Hindlimb muscle (tissue), 1 donor: Measurements from ENCODE around the gene NRXN2. TPM values are rescaled to one million over a fixed set of nuclear protein-coding genes. Genes with fewer than 3 reads are reported as not detected.

Experiments
- DNase-seq: peaks from one replicate; pipeline ENCODE4 v3.0.0-alpha.2; 2013
- polyA plus RNA-seq: library from polyadenylated mRNA; unstranded; fragments of 120-200 nt; gene quantifications from one replicate; pipeline ENCODE4 v1.2.1, GENCODE V29; 2013; ENCODE audit not compliant: insufficient read length

Gene NRXN2
- polyA plus RNA-seq, 1 donor, result 32.6 TPM

DNA sequence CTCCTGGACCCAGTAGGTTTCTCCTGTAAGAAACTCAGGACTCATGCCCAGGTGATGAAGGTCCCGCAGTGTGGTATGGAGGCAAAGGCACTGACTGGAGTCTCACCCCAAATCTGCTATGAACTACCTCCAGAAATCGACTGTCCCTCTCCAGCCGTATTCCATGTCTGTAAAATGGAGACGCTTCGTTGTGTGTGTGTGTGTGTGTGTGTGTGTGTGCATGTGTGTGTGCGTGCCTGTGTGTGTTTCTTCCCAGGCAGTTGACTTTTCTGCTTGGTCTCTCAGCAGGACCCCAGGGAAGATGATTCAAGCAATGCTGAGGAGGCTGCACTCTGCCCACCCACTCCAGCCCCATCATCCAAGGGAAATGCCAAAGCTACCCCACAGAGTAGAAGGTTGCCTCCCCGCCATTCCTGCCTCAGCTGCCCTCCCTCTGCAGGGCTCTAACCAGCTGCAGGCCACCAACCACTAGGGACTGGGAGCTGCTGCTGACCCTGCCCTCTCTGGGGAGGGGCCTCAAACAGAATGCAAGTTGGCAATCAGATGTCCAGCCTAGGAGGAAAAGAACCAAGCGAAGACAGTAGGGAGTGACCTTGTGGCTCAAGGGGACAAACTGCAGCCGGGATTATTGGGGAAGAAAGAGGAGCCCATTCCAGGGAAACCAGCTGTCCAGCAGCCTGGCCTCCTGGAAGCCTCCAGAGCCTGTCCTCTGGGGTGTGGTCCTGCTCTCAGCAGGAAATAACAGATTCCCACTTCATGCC lies 75.8 kb downstream of the NRXN2 start:
- no peak for DNase-seq

DNA sequence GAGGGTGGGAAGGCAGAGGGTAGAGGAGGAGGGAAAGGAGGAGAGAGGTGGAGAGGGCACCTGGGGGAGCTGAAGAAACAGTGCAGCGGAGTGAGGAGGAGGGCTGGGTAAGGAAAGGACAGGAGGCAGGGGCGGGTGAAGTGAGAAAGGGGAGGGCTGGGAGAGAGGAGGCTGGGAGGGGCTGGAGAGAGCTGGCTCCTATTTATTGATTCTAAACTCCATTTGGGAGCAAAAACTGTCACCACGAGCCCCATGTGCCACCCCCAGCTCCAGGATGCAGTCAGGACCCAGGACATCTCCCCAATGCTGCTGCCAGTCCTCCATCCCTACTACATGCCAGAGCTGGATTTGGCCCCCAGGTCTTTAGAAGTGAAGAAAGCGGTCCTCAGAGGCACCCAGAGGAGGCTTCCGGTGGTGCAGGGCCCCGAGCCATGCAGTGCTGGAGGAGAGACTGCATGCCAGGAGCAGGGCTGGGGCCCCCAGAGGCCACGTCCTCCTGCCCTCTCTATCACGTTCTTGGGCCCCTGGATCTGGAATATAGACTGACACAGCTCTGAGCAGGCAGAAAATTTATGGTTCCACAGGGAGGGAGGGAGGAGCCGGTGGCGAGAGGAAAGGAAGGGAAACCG lies 78.2 kb downstream of the NRXN2 start:
- DNase-seq, result no peak

DNA sequence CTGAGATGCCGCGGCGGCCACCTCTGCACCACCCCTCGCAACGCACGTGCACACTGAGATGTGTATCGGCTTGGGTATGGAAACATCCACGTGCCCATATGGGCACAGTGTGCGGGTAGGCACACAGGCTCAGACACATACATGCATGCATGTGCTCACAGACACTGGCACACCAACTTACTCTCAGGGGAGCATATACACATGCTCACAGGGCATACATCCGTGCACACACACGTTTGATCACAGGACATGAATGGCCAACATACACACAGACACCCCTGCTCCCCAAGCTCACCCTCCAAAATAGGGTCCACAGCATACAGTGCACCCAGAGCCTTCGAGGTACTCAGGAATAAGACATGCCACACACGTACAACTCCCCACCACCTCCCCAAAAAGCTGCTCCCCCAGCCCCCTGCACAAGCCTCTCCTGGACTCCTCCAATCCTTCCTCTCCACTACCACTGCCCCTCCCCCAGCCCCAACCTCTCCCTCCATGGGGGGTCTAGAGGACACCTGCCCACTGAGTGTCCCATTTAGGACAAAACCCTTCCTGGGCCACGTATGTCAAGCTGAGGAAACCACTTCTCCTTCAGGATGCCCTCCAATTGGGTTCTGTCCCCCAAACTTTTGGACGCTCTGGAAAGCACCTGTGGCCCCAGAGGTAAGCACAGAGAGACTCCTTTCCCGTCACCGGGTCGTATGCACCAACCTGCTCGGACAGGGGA lies 78.9 kb downstream of the NRXN2 start:
- DNase-seq, result no peak

DNA sequence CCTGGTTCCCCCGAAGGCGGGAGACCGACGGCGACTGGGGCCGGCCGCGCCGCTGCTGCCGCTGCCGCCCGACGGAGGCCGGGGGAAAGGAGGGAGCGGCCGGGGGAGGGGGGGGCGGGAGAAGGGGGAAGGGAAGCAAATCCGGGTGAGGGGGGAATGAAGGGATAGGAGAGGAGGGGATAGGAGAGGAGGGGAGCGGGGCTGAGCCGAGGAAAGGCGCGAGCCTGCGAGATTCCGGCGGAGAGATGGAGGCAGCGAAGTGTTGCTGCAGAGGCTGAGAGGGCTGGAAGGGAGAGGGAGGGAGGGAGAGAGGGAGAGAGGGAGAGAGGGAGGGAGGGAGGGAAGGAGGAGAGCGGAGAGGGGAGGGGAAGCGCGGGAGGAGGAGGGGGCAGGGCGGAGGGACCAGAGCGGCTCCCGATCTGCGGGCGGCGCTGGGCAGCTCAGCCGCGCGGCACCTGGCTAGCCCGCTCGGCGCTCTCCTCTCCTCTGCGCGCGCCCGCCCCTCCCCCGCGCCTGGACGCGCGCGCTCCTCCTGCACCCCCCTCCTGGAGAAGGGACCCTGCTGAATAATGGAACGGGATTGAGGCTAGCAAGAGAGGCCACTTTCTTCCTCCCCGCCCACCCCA lies 79.6 kb downstream of the NRXN2 start:
- peak; percentile 59 for DNase-seq

DNA sequence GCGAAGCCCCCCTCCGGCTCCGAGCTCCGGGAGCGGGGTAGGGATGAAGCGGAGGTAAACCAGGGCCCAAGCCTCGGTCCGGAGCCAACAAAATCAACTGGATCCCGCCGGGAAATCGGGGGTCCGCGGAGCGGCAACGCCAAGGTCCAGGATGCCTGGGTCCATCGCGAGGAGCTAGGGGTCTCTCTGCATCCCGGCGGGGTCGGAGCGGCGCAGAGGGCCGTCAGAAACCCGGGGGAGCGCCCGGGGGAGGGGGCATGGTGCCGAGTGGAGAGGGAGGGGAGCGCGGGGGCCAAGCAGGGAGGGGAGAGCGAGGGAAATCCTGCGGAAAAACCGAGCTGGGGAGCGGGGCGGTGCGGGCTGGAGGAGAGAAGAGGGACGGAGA lies 80.1 kb downstream of the NRXN2 start:
- no peak for DNase-seq

DNA sequence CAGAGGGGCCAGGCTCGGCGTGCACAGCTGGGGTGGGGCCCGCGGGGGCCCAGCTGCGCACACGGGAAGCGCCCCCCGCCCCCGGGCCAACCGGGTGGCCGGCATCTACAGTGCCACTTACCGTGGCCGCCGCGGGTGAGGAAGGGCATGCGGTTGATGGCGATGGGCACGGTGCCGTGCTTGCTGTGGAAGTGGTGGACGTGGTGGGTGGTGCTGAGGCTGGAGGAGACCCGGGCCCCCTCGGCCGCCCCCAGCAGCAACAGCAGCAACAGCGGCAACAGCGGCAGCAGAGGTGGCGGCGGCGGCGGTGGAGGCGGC lies 80.6 kb downstream of the NRXN2 start:
- no peak for DNase-seq

DNA sequence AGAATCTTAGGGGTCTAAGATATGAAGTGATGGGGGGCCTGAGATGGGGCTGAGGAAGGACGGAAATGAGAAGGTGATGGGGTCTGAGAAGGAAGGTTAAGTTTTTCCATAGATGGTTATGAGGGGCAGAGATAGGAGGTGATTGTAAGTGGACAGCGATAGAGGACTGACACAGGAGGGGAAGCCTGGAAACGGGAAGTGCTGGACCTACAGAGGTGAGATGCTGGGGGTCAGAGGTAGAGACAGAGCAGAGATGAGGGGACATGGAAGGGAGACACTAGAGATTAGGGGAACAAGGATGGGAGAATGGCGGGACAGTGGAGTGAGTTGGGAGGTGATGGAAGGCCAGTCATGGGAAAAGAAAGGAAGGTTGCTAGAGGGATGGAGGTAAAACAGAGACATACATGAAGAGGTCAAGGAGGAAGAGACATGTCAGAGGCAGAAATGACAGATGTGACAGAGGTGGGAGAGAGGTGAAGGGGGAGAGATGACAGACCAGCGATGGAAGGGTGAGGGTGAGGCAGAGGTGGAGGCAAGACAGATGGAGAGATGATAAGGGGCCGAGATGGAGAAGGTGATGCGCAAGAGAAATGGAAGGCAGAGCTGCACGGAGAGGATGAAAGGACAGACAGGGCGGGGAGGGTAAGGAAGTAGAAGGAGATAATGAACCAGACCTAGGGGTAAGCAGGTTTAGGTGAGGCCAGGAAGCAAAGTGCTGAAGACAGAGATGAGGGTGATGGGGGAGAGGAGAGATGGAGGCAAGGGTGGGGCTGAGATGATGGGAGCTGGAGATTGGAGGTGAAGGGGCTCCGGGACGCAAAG lies 81.2 kb downstream of the NRXN2 start:
- no peak for DNase-seq

DNA sequence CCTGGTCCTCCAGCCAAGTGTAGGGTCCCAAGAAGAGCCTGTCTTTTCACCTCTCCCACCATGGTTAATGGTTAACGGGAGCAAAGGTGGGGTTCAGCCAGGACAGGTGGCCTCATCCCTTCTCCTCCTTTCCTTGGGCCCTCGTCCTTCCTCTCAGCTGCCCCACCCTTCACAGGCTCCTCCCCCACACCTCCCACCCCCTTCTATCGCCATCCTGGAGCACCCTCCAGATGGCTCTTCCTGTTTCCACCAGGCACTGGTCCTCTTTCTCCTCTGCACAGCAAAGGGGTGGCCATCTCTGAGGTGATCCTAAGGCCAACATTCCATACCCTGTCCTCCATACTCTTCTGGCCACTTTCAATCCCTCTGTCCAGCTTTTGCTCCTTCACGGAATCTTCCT lies 83.1 kb downstream of the NRXN2 start:
- DNase-seq, result no peak

DNA sequence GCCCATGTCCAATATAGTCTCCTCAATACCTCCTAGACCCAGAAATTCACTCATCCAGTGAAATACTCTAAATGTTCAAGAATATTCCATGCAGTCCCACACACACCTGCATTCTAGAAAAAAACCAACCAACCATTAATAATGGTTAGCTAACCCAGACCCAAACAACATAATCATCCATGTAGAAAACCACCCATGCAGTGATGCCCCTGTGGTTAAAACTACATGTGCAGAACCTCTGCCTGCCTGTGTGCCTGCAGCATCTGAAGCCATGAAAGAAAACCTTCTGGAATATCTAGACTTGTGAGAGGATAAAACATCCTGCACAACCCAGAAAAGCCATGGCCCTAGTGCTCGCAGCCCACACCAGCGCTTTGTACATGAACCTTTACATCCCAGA lies 84.2 kb downstream of the NRXN2 start:
- no peak for DNase-seq

DNA sequence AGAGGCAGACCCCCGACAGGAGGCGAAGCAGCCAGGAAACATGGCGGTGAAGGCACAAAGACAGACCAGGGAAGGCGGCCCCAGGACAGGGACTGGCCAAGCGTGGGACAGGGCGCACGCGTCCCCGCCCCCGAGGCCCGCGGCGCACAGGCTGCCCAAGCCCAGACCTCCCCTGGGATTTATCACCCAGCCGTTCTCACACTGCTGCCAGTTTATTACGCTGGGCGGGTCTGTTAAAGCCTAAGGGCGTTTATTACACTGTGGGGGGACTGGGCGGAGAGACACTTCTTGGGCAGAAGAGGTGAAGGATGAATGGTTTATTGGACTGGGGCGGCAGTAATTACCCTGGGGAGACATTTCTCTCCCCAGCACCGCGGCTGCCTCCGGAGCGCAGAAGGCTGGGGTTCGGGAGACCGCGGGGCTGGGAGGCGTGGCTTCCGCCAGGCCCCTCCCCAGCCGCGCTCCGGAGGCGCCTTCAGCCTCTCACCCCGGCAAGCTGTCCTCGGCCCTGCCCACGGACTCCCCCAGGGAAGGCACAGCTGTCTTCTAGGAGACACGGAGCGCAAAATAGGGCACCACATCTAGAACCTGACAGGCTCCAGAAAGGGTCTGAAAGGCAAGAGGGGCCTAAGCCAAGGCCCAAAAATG lies 84.9 kb downstream of the NRXN2 start:
- no peak for DNase-seq

DNA sequence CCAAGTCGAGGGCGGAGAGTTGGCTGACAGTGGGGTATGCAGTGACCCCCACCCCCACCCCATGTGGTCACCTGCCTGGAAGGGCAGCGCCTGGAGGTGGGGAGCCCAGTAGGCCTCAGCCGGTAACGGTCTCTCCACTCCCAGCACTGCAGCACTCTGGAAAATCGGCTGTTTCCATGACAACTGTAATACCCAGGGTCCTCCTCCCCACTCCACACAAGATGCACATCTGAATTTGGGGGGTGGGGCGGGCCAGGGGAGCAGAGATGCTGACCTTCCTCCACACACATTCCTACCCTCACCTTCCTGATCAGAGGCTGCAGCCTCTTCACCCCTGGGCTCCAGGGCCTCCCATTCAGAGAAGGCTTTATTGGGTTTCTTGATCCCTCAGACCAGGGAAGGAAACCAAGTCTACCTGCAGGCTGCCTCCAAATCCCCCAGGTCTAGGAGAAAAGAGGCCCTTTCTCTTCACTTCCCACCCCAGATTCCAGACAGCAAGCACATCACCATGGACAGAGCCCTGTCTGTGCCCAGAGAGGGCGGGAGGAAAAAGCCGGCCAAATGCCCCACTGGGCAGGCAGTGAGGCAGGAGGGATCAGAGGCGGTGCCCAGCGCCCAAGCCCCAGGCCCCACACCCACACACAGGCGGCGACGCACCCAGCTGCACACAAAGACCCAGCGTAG lies 85.5 kb downstream of the NRXN2 start:
- DNase-seq, result no peak

DNA sequence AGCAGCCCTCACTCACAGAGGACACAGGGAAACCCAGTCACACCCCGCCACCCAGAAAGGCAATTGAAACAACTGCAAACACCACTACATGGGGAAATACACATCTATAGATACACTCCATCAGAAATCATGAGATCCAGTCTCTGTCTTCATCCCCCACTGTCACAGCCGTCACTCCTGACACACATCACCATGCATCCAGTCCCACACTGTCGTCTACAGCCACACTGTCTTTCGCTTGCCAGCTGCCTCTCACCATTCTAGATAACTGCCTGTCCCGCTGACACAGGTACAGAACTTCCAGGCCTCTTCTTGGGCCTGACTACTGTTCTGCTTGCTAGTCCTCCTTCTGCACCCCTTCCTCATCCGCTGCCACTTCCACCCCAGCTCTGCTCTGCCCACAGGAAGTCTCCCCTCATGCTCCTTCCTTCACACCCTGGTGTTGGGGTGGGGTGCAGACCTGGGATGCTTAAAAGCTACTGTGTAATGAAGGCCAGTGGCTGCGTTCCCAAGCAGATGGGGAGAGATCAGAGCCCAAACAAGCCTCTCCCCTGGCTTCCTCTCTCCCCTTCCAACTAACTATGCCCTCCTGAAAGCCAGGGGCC lies 89.3 kb downstream of the NRXN2 start:
- DNase-seq, result no peak

DNA sequence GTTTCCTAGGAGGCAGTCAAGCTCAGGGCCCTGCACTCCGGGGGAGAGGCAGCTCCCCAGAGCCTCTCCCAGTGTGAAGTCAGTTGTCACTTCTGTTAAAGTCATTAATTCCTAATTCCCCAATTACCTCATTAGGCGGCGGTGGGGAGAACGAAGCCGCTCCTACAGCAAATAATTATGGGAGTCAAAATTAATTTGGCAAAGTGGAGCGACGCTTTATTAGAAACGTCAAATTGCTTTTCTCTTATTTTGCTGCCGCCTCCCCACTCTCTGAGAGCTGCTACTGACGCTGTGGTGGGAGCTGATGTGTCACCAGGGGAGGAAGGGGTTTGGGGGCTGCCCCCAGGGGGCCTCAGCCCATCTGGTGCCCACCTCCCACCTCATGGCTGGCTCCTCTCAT lies 90.3 kb downstream of the NRXN2 start:
- DNase-seq, result no peak

DNA sequence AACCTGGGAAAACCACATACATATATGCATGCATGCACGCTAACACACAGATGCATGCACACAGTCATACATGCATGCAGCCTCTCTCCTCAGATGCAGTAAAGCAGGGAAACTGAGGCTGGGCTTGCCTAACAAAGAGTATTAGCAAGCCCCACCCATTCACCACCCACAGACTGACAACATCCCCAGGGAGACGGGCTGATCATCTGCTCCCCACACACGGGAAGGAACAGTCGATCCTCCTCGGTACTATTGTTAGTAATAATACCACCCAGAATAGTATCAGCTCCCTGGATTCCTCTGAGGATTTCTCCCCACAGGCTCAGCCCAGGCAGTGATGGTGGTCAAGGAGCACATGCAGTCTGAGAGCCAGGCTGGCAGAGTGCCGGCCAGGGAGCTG lies 90.8 kb downstream of the NRXN2 start:
- DNase-seq, result no peak

DNA sequence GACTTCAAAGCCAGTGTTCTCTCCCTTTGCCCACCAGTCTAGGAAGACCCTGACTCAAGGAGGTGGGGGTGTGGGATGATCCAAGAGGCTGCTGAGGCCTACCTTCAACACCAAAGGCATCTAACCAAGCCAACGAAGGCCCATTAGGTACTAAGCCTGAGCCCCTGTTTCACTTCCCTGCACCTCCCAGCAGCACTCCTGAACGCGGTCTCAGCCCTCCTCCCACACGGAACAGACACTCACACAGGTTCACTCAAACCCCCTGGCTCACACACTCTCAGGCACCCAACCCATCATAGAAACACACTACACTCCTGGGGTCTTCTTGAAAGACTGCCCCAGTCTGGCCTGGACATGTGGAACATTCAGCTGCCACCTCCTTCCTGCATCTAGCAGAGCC lies 91.3 kb downstream of the NRXN2 start:
- DNase-seq, result no peak

DNA sequence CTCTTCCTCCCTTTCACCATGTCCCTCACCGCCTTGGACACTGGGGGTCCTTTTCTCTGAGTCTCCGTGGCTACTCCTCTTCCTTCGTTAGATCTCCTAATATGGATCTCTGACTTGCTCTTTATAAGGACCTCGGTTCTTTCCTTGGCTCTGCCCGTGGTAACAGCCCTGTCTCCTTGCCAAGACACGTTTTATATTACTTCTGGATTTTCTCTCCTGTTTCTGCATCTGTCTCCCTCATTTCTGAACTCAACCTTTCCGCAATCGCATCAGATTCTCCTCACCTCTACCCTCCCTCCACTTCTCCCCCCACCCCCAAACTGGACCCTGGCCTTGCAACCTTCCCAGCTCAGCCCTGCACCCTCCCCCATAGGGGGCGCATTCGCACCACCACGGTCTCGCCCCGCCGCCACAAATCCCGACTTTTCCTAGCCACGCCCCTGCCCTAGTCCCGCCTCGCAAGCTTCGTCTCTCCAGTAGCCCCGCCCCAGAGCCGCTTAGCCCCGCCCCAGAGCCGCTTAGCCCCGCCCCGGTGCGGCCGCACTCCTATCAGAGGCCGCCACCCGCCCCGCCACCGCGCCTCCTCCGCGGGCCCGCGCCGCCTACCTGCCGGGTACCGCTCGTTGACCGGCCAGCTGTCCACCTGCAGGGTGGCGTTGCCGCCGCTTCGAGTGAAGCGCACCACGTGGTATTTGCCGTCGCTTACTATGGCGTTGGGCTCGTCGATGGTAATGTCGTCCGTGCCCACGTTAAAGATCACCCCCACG lies 93.0 kb downstream of the NRXN2 start:
- DNase-seq, result no peak

DNA sequence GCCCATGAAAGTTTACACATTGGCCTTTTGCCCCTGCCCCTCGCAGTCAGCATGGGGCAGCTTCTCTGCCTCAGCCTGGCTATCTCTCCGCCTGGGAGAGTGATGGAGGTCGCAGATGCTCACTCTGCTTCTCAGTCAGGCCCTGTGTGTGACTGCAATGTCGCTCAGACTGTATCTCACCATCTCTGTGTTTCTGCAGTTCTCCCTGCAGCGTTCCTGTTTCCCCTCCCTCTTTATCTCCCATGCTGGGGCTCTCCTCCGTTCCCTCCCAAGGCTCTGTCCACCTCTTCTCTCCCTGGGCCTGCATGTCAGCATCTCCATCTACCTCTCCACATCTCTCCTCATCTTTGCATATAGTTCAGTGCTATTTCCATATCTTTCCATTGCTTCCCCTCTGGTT lies 93.9 kb downstream of the NRXN2 start:
- no peak for DNase-seq

DNA sequence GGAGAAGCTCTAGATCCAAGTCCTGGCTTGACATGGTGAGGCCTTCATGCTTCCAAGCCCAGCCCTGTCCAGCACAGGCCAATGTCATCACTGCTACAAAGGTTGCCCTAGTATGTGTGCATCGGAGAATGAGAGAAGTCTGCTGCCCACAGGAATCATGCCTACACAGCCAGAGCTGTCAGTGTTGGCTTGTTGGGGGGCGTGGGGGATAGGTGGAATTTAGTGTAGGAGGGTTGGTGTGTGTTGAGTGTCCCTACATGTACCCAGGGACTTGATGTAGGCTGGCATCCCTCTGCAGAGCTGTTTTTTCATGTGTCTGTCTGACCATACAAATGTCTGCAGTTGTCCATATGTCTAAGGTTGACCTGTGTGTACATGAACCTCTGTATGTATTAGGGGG lies 94.4 kb downstream of the NRXN2 start:
- no peak for DNase-seq

DNA sequence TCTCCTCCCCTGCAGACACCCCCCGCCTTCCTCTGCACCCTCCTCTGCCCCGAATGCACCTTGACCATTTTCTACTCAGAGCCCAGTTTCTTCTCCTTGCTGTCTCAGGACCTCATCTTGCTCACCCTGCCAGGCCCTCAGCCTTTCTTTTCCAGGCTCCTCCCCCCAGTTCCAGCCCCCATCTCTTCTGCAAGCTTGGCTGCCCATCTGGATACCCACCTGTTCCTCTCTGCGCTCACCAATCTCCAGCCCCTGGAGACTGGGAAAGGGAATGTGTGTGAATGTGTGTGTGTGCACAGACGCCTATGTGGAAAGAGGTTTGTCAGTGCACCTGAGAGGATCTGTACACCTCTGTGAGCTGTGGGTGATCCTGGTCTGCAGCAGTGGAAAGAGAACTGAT lies 95.6 kb downstream of the NRXN2 start:
- DNase-seq, result no peak

DNA sequence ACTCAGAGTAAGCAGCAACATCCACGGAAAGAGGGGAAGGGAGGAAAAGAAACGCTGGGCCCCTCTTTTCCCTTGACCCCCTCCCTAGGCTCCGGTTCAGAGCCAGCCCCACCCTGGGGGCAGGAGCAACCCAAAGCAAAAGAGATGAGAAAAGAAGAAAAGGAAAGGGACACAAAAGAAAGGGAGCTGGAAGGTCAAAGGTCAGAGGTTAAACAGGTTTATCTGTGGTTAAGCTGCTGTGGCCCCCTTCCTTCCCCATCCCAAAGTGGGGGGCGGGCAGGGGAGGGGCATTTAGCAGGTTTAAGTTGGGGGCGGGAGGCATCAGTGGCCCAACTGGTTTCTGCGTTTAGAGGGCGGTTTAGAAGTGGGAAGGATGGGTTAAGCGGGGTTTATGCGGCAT lies 96.4 kb downstream of the NRXN2 start:
- no peak for DNase-seq
